Coronary artery (tissue), 2 donors: ENCODE results near the gene IGF1R.

Source experiments
- DNase-seq: peaks from one replicate; pipeline ENCODE4 v3.0.0-alpha.2; 2017; ENCODE audit warnings: low spot score
- H3K27ac ChIP-seq, 2 donors: fragments of 200-600 bp; sonication (generic); one replicate each; pipeline ENCODE4 v1.5.1; 2016 to 2019
- H3K4me3 ChIP-seq: fragments of 200-600 bp; sonication (generic); 2 replicates; pipeline ENCODE4 v1.5.1; 2016; ENCODE audit warnings: mild to moderate bottlenecking, moderate library complexity
- TF ChIP-seq, protein P1 (sequence below): fragments of 200-600 bp; sonication (generic); IDR thresholded peaks from one replicate; pipeline ENCODE4 v1.5.1; 2019; ENCODE audit warnings: antibody characterized with exemption

The IGF1R gene

DNA sequence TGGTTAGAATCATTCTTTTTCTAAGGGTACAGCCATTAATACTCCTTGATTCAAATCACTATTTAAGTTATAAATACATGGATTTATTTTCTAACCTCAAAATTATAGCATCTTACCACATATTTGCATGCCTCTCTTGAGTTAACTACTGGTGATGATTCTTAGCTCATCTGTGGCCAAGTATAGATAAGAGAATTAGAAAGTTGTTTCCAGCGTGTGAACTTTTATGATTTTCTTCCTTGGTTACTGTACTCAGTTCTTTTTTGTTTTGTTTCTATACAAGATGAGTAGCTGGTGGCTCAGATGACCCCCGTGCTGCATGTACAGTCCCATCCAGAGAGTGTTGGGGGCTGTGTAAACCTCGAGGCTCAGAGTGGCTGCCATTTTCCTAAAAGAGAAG, 124.6 kb downstream of the IGF1R start:
- Histone ChIP-seq H3K4me3 (no peak overlapping the region), H3K27ac (no peak overlapping the region)
- TF ChIP-seq, protein P1, sequence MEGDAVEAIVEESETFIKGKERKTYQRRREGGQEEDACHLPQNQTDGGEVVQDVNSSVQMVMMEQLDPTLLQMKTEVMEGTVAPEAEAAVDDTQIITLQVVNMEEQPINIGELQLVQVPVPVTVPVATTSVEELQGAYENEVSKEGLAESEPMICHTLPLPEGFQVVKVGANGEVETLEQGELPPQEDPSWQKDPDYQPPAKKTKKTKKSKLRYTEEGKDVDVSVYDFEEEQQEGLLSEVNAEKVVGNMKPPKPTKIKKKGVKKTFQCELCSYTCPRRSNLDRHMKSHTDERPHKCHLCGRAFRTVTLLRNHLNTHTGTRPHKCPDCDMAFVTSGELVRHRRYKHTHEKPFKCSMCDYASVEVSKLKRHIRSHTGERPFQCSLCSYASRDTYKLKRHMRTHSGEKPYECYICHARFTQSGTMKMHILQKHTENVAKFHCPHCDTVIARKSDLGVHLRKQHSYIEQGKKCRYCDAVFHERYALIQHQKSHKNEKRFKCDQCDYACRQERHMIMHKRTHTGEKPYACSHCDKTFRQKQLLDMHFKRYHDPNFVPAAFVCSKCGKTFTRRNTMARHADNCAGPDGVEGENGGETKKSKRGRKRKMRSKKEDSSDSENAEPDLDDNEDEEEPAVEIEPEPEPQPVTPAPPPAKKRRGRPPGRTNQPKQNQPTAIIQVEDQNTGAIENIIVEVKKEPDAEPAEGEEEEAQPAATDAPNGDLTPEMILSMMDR, result no peak
- DNase-seq, result no peak

DNA sequence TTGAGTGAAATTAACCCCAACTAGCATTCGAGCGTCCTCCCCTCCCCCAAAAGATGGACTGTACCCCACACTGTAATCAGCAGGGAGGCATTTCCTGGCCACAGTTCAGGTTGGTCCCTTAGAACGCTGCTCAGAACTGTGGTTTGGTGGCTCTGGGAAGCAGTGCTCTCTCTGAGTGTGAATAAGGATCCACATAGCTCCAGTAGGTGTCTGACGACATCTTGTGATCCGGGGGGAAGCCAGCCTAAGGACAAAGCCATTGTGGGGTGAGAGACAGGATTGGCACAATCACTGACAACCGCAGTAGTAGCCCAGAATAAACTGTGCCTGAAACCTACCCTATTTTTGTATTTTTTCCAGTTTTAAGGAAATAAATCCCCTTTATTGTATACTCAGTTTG, 125.3 kb downstream of the IGF1R start:
- DNase-seq, result no peak
- no peak overlapping the region for H3K27ac ChIP-seq
- TF ChIP-seq, protein P1, result no peak

DNA sequence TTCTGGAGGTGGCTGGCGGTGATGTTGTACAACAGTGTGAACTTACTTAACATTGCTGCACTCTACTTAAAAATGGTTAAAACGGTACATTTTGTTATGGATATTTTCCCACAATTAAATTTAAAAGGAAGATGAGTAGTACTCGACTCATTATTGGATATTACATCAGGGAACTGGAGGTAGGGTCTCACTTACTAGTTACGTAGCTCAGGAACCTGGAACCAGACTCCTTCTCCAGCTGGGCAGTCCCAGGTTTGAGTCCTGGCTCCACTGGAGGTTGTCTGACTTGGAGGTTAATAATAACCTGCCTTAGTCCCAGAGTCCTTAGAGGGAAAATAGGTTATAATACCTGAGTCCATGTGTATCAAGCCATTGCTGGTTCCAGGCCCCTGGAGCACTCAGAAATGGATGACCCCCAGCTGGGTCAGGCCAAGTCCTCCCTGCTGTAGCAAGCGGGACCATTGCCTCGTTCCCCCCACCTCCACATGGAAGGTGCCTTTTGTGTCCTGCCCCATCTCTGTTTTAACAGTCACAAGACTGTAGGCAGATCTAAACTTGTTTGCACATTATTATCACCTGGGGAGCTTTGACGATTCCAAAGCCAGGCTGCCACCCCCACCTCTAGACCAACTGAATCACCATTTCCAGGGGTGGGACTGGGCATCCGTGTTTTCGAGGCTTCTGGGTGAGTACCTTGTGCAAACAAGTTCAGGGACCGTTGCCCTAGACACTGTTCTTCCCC, 126.6 kb downstream of the IGF1R start:
- H3K4me3 ChIP-seq, result no peak overlapping the region
- no peak for DNase-seq
- no peak overlapping the region for H3K27ac ChIP-seq
- TF ChIP-seq, protein P1, result no peak

More for the DNA sequence above, 125.3 kb downstream of the IGF1R start:
- H3K4me3 ChIP-seq, result no peak overlapping the region

DNA sequence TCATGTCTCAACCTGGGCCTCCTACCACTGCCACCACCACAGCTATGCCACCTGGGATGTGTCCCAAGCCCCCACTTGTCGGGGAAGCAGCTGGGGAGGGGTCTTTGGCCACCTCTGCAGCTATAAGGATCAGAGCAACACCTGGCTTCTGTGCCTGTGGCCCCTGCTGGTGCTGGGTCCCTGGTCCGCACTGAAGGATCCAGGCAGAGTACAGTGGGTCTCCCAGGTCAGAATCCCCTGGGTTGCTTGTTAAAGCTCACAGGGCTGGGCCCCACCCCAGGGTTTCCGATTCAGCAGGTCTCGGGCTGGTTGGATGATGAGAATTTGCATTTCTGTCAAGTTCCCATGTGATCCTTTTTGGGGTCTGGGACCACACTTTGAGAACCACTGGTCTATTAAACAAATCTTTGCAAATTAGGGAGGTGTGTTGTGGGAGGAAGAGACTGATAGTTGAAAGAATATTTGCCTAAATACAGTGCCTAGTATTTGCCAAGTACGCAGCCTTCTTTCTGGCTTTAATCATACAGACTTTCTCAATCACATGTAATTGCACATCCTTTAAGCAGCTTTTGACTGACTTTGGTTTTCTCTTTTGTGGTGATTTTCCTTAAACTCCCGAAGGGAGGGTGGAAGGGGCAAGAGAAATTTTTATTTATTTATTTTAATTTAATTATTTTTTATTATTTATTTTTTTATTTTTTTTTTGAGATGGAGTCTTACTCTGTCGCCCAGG, 127.3 kb downstream of the IGF1R start:
- TF ChIP-seq, protein P1, result no peak
- no peak for DNase-seq
- H3K4me3 ChIP-seq, result no peak overlapping the region
- H3K27ac ChIP-seq, result no peak overlapping the region

DNA sequence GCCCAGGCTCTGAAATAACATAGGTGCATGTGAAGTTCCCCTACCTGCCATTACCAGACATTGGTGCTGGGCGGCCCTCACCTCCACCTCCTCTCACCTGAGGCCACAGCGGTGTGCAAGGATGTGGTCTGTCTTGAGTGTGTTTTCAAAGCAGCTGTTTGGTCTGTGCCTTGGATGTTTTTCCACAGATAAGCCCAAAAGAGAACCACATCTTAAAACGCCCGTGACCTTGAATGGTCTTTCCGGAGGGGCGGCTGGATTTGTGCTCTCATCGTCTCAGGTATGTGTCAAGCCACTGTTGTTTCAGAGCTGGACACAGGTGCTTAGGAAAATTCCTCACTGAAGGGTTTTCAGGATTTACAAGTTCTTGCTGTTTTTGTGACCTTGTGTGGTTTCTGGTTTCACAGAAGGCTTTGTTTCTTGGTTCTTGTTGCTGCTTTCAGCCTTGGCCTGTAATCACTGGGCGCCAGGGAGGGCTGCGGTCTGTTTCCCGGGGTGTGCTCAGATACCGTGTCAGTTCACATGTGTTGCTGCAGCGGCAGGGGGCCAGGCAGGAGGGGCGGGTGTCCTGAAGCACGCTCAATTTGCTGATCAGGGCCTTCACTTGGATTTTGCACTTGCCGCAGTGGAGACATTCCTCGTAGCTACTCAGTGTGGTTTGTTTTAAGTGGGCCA, 128.4 kb downstream of the IGF1R start:
- no peak for DNase-seq
- H3K4me3 ChIP-seq, result no peak overlapping the region
- TF ChIP-seq, protein P1, result no peak
- H3K27ac ChIP-seq, result no peak overlapping the region

DNA sequence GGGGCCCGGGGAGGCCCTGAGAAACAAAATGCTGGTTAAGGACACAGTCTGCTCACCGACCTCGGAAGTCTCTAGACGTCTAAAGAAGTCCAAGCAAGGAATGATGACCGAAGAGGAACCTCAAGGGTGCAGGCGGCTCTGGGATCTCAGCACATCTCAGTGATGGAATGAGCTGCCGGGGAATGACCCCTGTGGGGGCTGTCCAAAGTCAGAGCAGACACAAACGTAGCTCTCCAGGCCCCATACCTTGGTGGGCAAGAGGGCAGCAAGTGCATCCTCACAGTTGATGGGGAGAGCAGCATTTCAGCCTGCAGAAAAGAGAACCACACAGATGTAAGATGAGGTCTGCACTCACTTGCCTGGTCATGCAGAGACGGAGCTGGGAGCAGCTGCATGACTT, 129.1 kb downstream of the IGF1R start:
- Histone ChIP-seq H3K4me3 (no peak overlapping the region), H3K27ac (no peak overlapping the region)
- TF ChIP-seq, protein P1, result no peak
- DNase-seq, result no peak
